Breast epithelium (tissue), 4 donors: ENCODE results near the gene IFI27. TPM values are rescaled to one million over a fixed set of nuclear protein-coding genes. Genes with fewer than 3 reads are reported as not detected.
A peak's percentile ranks its signal among the peaks of the same experiment; 100 is the strongest.

Experiments used
- DNase-seq, 2 donors: peaks; one replicate each; pipeline ENCODE4 v3.0.0-alpha.2; 2019; ENCODE audit warnings: low spot score in 2 of 2
- H3K27ac ChIP-seq, 2 donors: fragments of 200-600 bp; sonication (generic) in 1 of 2; one replicate each; pipeline ENCODE4 v1.5.1; 2016 to 2019; ENCODE audit warnings: mild to moderate bottlenecking in 1 of 2
- H3K27me3 ChIP-seq, 2 donors: fragments of 200-600 bp; sonication (generic) in 1 of 2; one replicate each; pipeline versions ENCODE4 v1.5.1 to v1.6.0; 2017 to 2019; ENCODE audit warnings: control low read depth in 1 of 2, mild to moderate bottlenecking in 1 of 2
- H3K36me3 ChIP-seq: fragments of 200-600 bp; one replicate; pipeline ENCODE4 v1.5.1; 2019
- H3K4me1 ChIP-seq, 2 donors: fragments of 200-600 bp; sonication (generic); one replicate each; pipeline ENCODE4 v1.5.1; 2016 to 2019; ENCODE audit warnings: control low read depth in 1 of 2
- H3K4me3 ChIP-seq, 3 donors: fragments of 200-600 bp; sonication (generic); 1 replicate in 2 of 3; 2 replicates in 1 of 3; pipeline ENCODE4 v1.5.1; 2016 to 2019; ENCODE audit warnings: mild to moderate bottlenecking in 3 of 3, moderate library complexity in 2 of 3
- H3K9me3 ChIP-seq, 2 donors: fragments of 200-600 bp; sonication (generic) in 1 of 2; one replicate each; pipeline ENCODE4 v1.5.1; 2016 to 2019; ENCODE audit warnings: control low read depth in 1 of 2
- POLR2A ChIP-seq: fragments of 450-650 bp; IDR thresholded peaks from one replicate; pipeline ENCODE4 v1.6.1; 2016; ENCODE audit warnings: antibody characterized with exemption, mild to moderate bottlenecking, moderate library complexity
- POLR2AphosphoS5 ChIP-seq, 3 donors: sonication (generic); formaldehyde crosslinking; IDR thresholded peaks; one replicate each; pipeline ENCODE4 v1.6.1; 2017; ENCODE audit warnings: antibody characterized with exemption in 3 of 3
- intact Hi-C: fragments of 100-400 bp; cut with DNase I; formaldehyde crosslinking; loops from one replicate; pipeline ENCODE4 v1.15.1; 2023; ENCODE audit warnings: low total_unique reads
- total RNA-seq, 3 donors: library from RNA; depleted of rRNA; stranded (reverse); fragments of >200 nt; gene quantifications; one replicate each; pipeline ENCODE4 v1.1.0, GENCODE V29; 2016
- TF ChIP-seq, protein P1 (sequence below), 3 donors: fragments of 450-650 bp; IDR thresholded peaks; one replicate each; pipeline ENCODE4 v1.5.1; 2016 to 2017; ENCODE audit warnings: antibody characterized with exemption in 3 of 3, mild to moderate bottlenecking in 3 of 3, moderate library complexity in 3 of 3

IFI27 gene
- total RNA-seq, 3 donors from 2014 or later = 101 to 196 (median 160) TPM

DNA sequence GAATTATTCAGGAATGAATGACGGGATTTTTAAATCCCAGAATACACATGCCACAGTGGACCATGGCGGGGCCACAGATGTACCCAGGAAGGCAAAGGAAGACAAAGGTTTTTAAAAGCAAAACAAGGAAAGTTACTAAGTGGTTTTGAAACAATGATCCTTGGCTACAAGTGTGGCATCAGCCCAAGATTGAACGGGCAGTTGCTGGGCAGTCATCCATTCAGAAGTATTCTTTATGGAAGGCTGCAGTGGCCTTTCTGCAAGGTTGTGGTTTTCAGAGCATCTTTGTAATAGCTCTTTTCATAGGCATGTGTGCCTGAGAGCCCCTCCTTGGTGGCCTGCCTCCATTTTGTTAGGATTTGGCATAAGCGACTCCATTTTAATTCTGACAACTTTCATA lies 13.4 kb upstream of the IFI27 start:
- Histone ChIP-seq H3K4me3 (no peak overlapping the region), H3K27me3 (no peaks in the 10 kb centered on the region), H3K9me3 (no peaks in the 10 kb centered on the region), H3K27ac (no peak overlapping the region), H3K36me3 (no peaks in the 10 kb centered on the region), H3K4me1 (no peaks in the 10 kb centered on the region)
- DNase-seq = no peak
- intact Hi-C loops = no loop called here
- no peak for TF ChIP-seq POLR2AphosphoS5 (IDR thresholded peaks at IDR 0.05)
- TF ChIP-seq, protein P1, sequence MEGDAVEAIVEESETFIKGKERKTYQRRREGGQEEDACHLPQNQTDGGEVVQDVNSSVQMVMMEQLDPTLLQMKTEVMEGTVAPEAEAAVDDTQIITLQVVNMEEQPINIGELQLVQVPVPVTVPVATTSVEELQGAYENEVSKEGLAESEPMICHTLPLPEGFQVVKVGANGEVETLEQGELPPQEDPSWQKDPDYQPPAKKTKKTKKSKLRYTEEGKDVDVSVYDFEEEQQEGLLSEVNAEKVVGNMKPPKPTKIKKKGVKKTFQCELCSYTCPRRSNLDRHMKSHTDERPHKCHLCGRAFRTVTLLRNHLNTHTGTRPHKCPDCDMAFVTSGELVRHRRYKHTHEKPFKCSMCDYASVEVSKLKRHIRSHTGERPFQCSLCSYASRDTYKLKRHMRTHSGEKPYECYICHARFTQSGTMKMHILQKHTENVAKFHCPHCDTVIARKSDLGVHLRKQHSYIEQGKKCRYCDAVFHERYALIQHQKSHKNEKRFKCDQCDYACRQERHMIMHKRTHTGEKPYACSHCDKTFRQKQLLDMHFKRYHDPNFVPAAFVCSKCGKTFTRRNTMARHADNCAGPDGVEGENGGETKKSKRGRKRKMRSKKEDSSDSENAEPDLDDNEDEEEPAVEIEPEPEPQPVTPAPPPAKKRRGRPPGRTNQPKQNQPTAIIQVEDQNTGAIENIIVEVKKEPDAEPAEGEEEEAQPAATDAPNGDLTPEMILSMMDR (IDR thresholded peaks at IDR 0.05) = no peak

DNA sequence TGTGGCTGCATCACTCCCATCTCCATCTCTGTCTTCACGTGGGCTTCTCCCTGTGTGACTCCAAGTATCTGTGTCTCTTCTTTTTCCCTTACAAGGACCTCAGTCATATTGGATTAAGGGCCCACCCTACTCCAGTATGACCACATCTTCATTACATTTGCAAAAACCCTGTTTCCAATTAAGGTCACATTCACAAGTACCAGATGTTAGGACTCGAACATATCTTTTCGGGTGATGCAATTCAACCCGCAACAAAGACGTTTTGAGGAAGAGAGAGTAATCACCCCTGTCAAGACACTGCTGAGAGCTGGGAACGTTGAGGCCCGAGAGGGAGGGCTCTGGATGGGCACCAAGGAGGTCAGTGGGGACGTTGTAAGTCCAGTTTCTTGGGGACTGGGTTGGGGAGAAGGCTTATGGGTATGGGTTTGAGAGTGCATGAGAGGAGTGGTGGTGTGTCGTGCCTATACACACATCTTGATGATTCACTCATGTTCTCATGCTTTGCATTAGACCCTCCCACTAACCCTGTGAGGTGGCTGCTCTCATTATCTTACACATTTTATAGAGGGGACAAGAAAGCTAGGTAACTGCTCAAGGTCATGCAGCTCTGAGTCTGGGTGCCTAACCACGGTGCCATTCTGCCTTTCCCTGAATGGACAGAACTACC lies 12.1 kb upstream of the IFI27 start:
- Histone ChIP-seq H3K27me3 (no peaks in the 10 kb centered on the region), H3K4me3 (no peak overlapping the region), H3K9me3 (no peaks in the 10 kb centered on the region), H3K4me1 (no peaks in the 10 kb centered on the region), H3K27ac (peak overlapping the region in 1 of 2 donors; percentile 74), H3K36me3 (no peaks in the 10 kb centered on the region)
- no peak for DNase-seq
- intact Hi-C loops = no loop called here
- peak in 2 of 3 donors; percentile 30 to 40 for TF ChIP-seq POLR2AphosphoS5 (IDR thresholded peaks at IDR 0.05)
- TF ChIP-seq POLR2A = no peak

DNA sequence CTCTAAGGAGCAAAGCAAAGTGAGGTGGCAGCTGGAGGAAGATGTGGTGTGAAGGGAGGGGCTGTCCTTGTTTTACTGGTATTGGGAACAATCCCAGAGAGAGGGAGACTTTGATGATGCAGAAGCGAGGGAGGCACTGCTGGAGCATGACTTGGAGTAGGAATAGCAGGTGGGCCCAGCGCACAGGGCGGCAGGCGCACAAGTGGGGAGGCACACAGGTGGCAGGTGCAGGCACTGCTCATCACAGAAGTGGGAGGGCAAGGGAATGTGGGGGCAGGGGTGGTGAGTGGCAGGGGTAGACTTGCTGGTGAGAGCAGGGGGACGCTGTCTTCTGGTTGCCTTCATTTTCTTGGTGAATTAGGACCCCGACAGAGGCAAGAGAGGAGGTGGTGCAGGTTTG lies 11.5 kb upstream of the IFI27 start:
- Histone ChIP-seq H3K4me1 (no peaks in the 10 kb centered on the region), H3K4me3 (no peak overlapping the region), H3K27ac (peak overlapping the region in 1 of 2 donors; percentile 63), H3K9me3 (no peaks in the 10 kb centered on the region), H3K27me3 (no peaks in the 10 kb centered on the region), H3K36me3 (no peaks in the 10 kb centered on the region)
- intact Hi-C loops = no loop called here
- DNase-seq = no peak
- TF ChIP-seq POLR2AphosphoS5 (IDR thresholded peaks at IDR 0.05) (no peak), POLR2A (no peak)
- TF ChIP-seq, protein P1 (IDR thresholded peaks at IDR 0.05) = no peak

DNA sequence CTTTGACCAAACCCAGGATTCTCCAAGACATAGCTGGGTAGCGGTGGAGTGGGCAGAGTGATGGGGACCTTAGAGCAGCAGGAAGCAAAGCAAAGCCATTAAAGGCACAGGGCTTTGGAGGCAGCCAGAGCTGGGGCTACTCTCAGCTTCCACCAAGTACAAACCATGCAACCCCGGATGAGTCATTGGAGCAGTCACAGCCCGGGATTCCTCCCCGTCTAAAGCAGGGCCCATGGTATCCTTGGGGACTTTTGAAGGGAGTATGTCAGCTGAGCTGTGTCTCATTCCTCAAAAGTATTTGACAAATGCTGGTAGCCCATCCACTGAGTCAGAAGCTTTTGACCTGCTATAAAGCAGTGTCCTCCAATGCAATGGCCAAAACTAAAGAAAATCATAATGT lies 9.7 kb upstream of the IFI27 start:
- intact Hi-C loops = no loop called here
- Histone ChIP-seq H3K36me3 (no peaks in the 10 kb centered on the region), H3K27me3 (no peaks in the 10 kb centered on the region), H3K4me3 (no peak overlapping the region), H3K27ac (no peak overlapping the region), H3K9me3 (no peaks in the 10 kb centered on the region), H3K4me1 (no peaks in the 10 kb centered on the region)
- TF ChIP-seq, protein P1 (IDR thresholded peaks at IDR 0.05) = no peak
- TF ChIP-seq POLR2AphosphoS5 (IDR thresholded peaks at IDR 0.05) = no peak
- TF ChIP-seq POLR2A = no peak
- DNase-seq = no peak

DNA sequence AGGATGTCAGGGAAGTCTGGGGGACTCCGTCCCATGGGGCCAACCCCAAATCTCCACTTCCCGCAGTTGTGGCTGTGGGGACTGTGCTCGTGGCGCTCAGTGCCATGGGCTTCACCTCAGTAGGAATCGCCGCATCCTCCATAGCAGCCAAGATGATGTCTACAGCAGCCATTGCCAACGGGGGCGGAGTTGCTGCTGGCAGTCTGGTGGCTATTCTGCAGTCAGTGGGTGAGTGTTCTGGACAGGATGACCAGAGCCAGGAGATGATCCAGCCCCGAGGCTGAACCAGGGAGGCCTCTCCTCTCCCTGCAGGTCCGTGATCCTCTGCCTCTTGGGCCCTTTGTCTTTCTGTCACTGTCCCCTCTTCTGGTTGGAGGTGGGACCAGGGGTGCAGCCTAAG lies 8.8 kb upstream of the IFI27 start:
- Histone ChIP-seq H3K4me3 (no peak overlapping the region), H3K36me3 (no peaks in the 10 kb centered on the region), H3K27me3 (no peaks in the 10 kb centered on the region), H3K27ac (no peak overlapping the region), H3K9me3 (no peaks in the 10 kb centered on the region), H3K4me1 (no peaks in the 10 kb centered on the region)
- intact Hi-C loops = no loop called here
- TF ChIP-seq POLR2A = no peak
- TF ChIP-seq, protein P1 (IDR thresholded peaks at IDR 0.05) = no peak
- TF ChIP-seq POLR2AphosphoS5 (IDR thresholded peaks at IDR 0.05) = no peak
- DNase-seq = no peak
